ENCODE results near the gene LMAN2.
"Not testable (repeated sequence)": the region's sequence is repeated elsewhere in the genome, so short reads cannot be mapped to it uniquely, and the experiment has no call there.

LMAN2 gene

DNA sequence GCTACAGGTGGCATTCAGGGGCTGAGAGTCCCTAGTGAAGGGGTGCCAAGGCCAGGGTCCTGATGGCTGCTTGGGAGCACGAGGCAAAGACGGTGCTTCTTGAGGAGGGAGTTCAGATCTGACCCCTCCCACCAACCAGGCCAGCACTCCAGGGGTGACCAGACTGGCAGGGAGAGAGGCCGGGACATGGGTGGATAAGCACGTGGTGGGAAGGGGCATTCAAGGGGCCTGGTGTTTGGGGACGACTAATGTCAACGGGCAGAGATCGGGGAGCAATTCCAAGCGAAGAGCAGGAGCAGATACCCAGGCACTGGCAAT is 10.8 kb upstream of the LMAN2 start:
- Histone ChIP-seq H4K20me1 (ENCODE audit: insufficient read depth, low read length) (no peaks in the 10 kb centered on the region), H3K27ac (ENCODE audit: low read depth, low read length, poor library complexity, severe bottlenecking) (peak overlapping the region; percentile 90), H3K9me2 (ENCODE audit: low read depth, low read length) (no peaks in the 10 kb centered on the region), H3K4me3 (ENCODE audit: low read depth, low read length, poor library complexity, severe bottlenecking) (peak overlapping the region; percentile 63), H3K4me1 (ENCODE audit: insufficient read depth, low read length, severe bottlenecking) (peaks cover 61% of the 10 kb centered on the region), H3K79me2 (ENCODE audit: insufficient read depth, low read length) (no peaks in the 10 kb centered on the region), H3F3A (ENCODE audit: insufficient read depth, low read length) (no peaks in the 10 kb centered on the region), H3K27me3 (ENCODE audit: insufficient read depth, low read length) (no peaks in the 10 kb centered on the region), H2AFZ (ENCODE audit: low read length) (no peak overlapping the region), H3K9ac (ENCODE audit: low read length) (peak overlapping the region; percentile 69; the same call in 1 of the 2 replicates), H3K9me3 (ENCODE audit: low read length) (no peaks in the 10 kb centered on the region), H3K36me3 (ENCODE audit: insufficient read depth, low read length) (0 out of 2 replicates have a peak, but pooled peaks cover under 1% of the 10 kb centered on the region), H3K4me2 (ENCODE audit: low read length) (peak overlapping the region; percentile 80)
- TF ChIP-seq EZH2 (IDR thresholded peaks at IDR 0.05; ENCODE audit: borderline replicate concordance, low read length), result no peak
- TF ChIP-seq, protein P1, sequence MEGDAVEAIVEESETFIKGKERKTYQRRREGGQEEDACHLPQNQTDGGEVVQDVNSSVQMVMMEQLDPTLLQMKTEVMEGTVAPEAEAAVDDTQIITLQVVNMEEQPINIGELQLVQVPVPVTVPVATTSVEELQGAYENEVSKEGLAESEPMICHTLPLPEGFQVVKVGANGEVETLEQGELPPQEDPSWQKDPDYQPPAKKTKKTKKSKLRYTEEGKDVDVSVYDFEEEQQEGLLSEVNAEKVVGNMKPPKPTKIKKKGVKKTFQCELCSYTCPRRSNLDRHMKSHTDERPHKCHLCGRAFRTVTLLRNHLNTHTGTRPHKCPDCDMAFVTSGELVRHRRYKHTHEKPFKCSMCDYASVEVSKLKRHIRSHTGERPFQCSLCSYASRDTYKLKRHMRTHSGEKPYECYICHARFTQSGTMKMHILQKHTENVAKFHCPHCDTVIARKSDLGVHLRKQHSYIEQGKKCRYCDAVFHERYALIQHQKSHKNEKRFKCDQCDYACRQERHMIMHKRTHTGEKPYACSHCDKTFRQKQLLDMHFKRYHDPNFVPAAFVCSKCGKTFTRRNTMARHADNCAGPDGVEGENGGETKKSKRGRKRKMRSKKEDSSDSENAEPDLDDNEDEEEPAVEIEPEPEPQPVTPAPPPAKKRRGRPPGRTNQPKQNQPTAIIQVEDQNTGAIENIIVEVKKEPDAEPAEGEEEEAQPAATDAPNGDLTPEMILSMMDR (IDR thresholded peaks at IDR 0.05; ENCODE audit: low read length), result no peak

DNA sequence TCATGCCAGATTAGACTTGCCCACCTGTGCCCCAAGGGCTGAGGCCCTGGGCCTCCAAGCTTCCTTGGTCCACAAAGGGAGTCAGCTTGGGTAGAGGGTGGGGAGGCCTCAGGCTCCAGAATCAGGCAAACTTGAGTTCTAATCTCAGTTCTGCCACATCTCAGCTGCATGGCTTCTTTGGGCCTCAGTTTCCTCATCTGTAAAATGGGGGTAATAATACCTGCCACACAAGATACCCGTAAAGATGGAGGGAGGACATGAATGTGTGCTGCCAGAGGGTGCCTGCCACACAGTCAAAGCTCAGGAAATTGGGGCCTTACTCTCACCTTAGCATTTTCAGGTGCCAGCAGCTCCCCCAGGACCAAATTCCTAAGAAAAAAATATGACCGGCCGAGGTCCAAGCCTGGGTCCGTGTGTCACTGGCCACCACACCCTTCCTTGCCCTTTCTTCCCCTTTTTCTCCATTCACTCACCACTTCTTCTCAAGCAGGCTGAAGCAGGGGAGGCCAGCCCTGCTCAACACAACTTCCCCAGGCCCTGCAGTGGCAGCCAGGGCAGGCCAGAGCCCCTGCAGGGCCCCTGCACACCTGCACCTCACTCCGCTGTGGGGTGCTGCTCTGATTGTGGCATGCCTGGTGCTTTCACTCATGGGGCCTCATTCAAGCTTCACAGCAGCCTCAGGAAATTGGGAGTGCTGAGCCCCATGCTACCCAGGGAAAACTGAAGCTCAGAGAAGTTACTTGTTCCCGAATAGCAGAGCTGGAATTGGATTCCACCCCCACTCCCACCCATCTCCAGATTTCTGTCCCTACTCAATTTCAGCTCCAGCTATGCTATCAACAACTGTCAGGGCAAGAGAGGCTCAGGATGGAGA is 10.2 kb upstream of the LMAN2 start:
- no peaks in the 10 kb centered on the region for H4K20me1 ChIP-seq (ENCODE audit: insufficient read depth, low read length)
- H2AFZ ChIP-seq (ENCODE audit: low read length), result no peak overlapping the region
- peak overlapping the region; percentile 63 for H3K4me3 ChIP-seq (ENCODE audit: low read depth, low read length, poor library complexity, severe bottlenecking)
- H3K27ac ChIP-seq (ENCODE audit: low read depth, low read length, poor library complexity, severe bottlenecking), result peak overlapping the region; percentile 90
- no peaks in the 10 kb centered on the region for H3K79me2 ChIP-seq (ENCODE audit: insufficient read depth, low read length)
- H3K9ac ChIP-seq (ENCODE audit: low read length), result peak overlapping the region; percentile 69; the same call in 1 of the 2 replicates
- no peaks in the 10 kb centered on the region for H3K9me3 ChIP-seq (ENCODE audit: low read length)
- TF ChIP-seq EZH2 (IDR thresholded peaks at IDR 0.05; ENCODE audit: borderline replicate concordance, low read length), result no peak
- TF ChIP-seq, protein P1 (IDR thresholded peaks at IDR 0.05; ENCODE audit: low read length), result 0 out of 2 replicates have a peak, but pooled peaks have one; percentile 3
- H3K9me2 ChIP-seq (ENCODE audit: low read depth, low read length), result no peaks in the 10 kb centered on the region
- peak overlapping the region; percentile 80 for H3K4me2 ChIP-seq (ENCODE audit: low read length)
- no peaks in the 10 kb centered on the region for H3K36me3 ChIP-seq (ENCODE audit: insufficient read depth, low read length)
- peaks cover 64% of the 10 kb centered on the region for H3K4me1 ChIP-seq (ENCODE audit: insufficient read depth, low read length, severe bottlenecking)
- H3F3A ChIP-seq (ENCODE audit: insufficient read depth, low read length), result no peaks in the 10 kb centered on the region
- no peaks in the 10 kb centered on the region for H3K27me3 ChIP-seq (ENCODE audit: insufficient read depth, low read length)

DNA sequence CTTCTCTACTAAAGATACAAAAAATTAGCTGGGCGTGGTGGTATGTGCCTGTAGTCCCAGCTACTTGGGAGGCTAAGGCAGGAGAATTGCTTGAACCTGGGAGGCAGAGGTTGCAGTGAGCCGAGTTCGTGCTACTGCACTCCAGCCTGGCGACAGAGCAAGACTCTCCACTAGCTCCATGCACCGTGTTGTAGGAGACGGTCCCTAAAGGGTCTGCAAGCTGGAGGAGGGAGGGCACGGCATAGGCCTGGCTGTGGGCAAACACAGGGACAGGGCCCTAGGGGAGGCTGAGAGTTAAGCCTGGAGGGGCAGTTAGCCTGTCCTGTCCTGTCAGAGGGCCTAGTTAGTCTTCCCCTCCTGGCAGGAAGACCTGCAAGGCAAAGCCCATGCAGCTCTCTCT is 9.3 kb upstream of the LMAN2 start:
- H3F3A ChIP-seq (ENCODE audit: insufficient read depth, low read length); H3K4me3 ChIP-seq (ENCODE audit: low read depth, low read length, poor library complexity, severe bottlenecking); H3K79me2 ChIP-seq (ENCODE audit: insufficient read depth, low read length); H3K4me2 ChIP-seq (ENCODE audit: low read length); H3K9me2 ChIP-seq (ENCODE audit: low read depth, low read length); H2AFZ ChIP-seq (ENCODE audit: low read length); H4K20me1 ChIP-seq (ENCODE audit: insufficient read depth, low read length); H3K9ac ChIP-seq (ENCODE audit: low read length); H3K27me3 ChIP-seq (ENCODE audit: insufficient read depth, low read length); H3K36me3 ChIP-seq (ENCODE audit: insufficient read depth, low read length); H3K9me3 ChIP-seq (ENCODE audit: low read length): not testable (repeated sequence)
- Histone ChIP-seq H3K27ac (ENCODE audit: low read depth, low read length, poor library complexity, severe bottlenecking) (peak overlapping the region; percentile 90), H3K4me1 (ENCODE audit: insufficient read depth, low read length, severe bottlenecking) (peaks cover 69% of the 10 kb centered on the region)
